HG02981 (cell line): ENCODE measurements around the gene DYNAP.

Source experiments
- ATAC-seq: cut with Tn5 transposase; IDR thresholded peaks from one replicate; pipeline ENCODE4 v1.9.1; 2021; ENCODE audit warnings: mild to moderate bottlenecking, moderate library complexity; ENCODE audit not compliant: unreplicated experiment

DYNAP gene

GRCh38 chr18:54630963-54631362 is 39.9 kb downstream of the DYNAP start:
- no peak for ATAC-seq

- ATAC-seq = no peak
Measured at GRCh38 chr18:54636217-54636616, 45.2 kb downstream of the DYNAP start.

GRCh38 chr18:54641734-54642133 is 50.7 kb downstream of the DYNAP start:
- ATAC-seq = no peak

- no peak for ATAC-seq
Measured at GRCh38 chr18:54647176-54647575, 56.1 kb downstream of the DYNAP start.
